HG02571 (cell line): ENCODE measurements around the gene EIF1.
"Not testable (repeated sequence)": the region's sequence is repeated elsewhere in the genome, so short reads cannot be mapped to it uniquely, and the experiment has no call there.

Experiments used
- ATAC-seq: cut with Tn5 transposase; IDR thresholded peaks from one replicate; pipeline ENCODE4 v1.9.1; 2021; ENCODE audit warnings: mild to moderate bottlenecking, moderate library complexity; ENCODE audit not compliant: unreplicated experiment

EIF1 gene

GRCh38 chr17:41697122-41697962 lies 8.7 kb downstream of the EIF1 start:
- no peak for ATAC-seq

DNA sequence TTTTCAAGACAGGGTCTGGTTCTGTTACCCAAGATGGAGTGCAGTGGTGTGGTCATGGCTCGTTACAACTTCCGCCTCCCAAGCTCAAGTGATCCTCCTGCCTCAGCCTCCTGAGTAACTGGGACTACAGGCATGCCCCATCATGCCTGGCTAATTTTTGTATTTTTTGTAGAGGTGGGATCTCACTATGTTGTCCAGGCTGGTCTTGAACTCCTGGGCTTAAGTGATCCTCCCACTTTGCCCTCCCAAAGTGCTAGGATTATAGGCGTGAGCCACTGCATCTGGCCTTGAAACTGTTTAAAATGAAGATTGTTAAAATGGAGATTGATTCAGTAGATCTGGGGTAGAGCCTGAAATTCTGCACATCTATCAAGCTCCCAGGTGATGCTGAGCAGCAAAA lies 12.2 kb downstream of the EIF1 start:
- not testable (repeated sequence) for ATAC-seq

DNA sequence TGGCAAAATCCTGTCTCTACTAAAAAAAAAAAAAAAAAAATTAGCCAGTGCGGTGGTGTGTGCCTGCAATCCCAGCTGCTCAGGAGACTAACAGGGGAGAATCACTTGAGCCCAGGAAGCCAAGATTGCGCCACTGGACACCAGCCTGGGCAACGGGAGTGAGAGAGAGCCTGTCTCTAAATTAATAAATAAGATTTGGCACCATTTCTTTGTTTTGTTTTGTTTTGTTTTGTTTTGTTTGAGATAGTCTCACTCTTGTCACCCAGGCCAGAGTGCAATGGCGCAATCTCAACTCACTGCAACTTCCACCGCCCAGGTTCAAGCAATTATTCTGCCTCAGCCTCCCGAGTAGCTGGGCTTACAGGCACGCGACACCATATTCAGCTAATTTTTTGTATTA lies 14.0 kb downstream of the EIF1 start:
- no peak for ATAC-seq

- ATAC-seq: no peak
Observed at GRCh38 chr17:41705271-41705991, 16.7 kb downstream of the EIF1 start.

DNA sequence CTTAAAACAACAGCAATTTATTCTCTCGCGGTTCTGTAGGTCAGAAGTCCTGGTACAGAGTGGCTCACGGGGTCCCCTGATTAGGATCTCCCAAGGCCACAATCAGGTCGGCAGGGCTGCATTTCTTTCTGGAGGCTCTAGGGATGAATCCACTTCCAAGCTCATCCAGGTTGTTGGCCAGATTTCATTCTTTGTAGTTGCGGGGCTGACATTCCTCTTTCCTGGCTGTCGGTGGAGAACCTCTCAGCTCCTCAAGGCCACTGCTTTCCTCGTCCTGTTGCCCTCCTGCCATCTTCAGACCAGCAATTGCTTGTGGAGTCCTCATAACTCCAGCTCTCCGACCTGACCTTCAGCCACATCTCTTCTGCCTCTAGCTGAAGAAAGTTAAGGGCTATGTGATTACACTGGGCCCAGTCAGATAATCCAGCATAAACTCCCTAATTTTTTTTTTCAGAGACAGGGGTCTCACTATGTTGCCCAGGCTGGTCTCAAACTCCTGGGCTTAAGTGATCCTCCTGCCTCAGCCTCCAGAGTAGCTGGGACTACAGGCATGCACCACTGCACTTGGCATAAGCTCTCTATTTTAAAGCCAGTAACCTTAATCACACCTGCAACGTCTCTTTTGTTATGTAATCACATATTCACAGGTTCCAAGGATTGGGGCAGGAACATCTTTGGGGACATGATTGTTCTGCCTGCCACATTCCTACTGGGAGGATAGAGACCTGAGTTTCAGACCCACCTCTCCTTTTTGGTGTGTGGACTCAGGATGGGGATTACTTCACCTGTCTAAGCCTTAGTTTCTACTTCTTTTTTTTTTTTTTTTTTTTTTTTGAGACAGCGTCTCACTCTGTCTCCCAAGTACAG lies 19.4 kb downstream of the EIF1 start:
- no peak for ATAC-seq

DNA sequence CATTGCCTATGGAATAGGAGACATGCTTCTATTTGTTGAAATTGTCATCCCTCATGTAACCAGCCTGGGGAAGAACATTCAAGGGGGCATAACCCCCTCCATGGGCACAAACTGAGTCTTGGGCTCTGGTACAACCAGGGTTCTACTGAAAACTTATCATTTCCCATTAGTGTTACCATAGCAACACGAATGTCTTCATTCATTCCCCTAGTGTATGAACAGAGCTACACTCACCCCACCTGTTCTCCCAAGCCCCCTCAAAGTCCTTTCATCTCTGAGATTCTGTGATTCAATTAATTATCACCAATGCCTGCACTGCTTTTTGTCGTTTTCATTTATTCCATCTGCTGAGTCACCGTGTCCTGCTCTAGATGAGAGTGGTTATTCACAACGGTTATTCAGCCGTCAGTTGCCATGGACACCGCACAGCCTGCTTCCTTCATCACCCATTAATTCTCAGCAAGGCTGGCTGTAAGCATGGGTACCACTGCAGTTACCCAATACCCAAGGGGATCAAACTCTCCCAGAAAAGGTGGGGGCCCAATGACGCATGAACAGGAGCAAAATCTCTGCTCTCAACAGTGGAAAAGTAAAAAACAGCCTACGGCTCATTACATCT lies 21.9 kb downstream of the EIF1 start:
- no peak for ATAC-seq

DNA sequence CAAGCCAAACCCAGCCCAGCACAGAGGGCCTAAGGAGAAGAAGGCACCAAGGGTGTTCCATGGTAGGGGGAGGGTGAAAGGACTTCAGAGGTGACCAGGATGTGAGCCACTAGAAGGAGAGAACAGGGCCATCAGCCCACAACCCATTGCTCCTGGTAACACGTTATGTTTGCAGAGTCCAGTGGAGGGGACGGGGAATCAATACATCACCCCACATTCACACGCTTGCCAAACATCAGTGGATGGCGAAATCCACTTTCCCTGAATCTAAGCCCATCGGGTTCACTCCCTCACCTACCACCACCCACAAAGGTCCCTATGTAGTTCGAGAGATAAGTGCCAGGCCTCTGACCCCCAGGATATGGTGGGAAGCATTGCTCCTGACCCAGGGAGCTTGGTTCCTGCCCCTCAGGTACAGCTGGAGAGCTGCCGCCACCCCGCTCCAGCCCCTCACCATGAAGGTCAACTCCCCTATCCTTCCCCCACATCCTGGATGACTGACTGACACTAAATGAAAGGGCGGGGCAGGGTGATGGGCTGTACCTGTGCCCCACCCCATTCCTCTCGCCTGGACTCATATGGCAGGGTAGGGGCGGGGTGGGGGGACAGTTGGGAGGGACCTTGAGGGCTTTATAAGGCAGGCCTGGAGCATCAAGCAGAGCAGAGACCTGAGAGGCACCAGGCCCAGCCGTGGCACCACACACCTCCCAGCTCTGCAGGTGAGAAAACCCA lies 23.1 kb downstream of the EIF1 start, which contains the start of gene GAST:
Gene GAST, plus strand, starts transcription at position 663 of the 732 bp plus-strand sequence. CDS start 3,106 bp downstream, outside the sequence.
- no peak for ATAC-seq

GRCh38 chr17:41717408-41718286 lies 29.0 kb downstream of the EIF1 start:
- no peak for ATAC-seq

GRCh38 chr17:41718287-41718645 lies 29.6 kb downstream of the EIF1 start:
- no peak for ATAC-seq

DNA sequence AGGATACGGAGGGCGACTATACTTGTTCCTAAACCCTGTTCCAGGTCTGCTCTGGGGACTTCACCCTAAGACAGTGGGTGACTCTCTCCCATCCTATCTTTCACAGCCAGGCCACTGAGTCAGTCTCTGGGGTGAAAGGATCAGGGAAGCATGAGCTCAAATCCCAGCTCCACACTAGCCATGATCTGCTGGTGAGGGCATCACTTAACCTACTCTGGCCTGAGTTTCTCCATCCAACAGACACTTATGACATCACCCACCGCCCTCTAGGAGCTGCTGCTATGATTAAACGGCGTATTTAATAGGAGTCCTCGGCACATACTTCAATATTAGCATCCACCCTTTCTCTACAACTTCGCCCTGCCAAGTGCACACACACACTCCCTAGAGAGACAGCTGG lies 33.5 kb downstream of the EIF1 start:
- ATAC-seq: no peak

- no peak for ATAC-seq
Observed at GRCh38 chr17:41723801-41724475, 35.3 kb downstream of the EIF1 start.

DNA sequence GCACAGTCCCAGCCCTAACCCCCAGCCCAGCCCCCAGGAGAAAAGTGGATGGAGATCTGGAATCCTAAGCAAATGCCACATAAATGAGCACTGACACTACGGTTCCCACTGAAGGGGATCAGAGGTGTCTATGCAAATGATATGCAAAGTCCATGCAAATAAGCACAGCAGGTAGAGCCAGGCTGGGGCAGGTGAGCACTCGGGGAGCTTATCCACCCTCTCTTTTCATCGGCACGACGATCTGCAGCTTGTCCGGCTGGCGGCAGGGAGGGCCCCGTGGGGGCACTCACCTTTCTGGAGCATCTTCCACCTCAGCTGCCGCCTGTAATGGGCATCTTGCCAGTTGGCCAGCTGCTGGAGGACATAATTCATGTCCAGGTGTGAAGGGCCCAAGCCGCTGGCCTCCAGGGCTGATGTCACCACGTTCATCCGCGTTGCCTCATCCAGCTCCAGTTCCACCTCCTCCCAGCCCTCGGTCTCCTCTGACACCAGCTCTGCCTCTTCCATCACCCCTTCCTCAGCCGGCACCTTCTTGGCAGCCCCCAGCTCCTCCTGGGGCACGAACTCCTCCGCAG lies 35.9 kb downstream of the EIF1 start:
- ATAC-seq: no peak

GRCh38 chr17:41725134-41725533 lies 36.4 kb downstream of the EIF1 start:
- no peak for ATAC-seq

DNA sequence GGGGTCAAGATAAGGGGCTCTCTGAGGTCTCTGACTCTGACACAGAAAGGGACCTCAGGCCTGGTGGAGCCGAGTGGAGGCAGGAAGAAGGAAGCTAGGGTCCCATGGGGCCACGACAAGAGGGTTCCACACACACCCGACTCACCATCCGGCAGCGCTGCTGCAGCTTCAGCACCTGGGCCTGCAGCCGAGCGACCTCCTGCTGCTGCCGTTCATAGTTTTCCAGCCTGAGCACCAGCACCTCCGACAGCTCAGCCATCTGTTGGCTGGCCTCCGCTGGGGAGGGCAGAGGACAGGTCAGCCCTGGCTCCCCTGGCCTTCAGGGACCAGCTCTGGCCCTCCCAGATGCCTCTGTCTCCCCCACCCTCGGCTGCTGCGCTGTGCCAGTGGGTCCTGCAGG lies 39.4 kb downstream of the EIF1 start:
- no peak for ATAC-seq

- ATAC-seq: no peak
Observed at GRCh38 chr17:41730479-41730878, 41.8 kb downstream of the EIF1 start.

- ATAC-seq: no peak
Observed at GRCh38 chr17:41731836-41732235, 43.2 kb downstream of the EIF1 start.

GRCh38 chr17:41733348-41734138 lies 44.9 kb downstream of the EIF1 start:
- ATAC-seq: no peak
